HepG2 (cell line): ENCODE data around the gene ARAP3.

Experiments
- ZNF138 ChIP-seq: sonication (generic); formaldehyde crosslinking; IDR thresholded peaks from 2 replicates; pipeline ENCODE4 v1.5.0; 2020; ENCODE audit warnings: mild to moderate bottlenecking, low read depth, missing genetic modification reagents
- ZNF597 ChIP-seq: sonication (generic); formaldehyde crosslinking; IDR thresholded peaks from 2 replicates; pipeline ENCODE4 v1.5.0; 2020; ENCODE audit warnings: missing genetic modification reagents

GRCh38 chr5:141618030-141618803, 63.8 kb downstream of the ARAP3 start:
- no peak for TF ChIP-seq ZNF597 (CRISPR knock-in tag)
- TF ChIP-seq ZNF138, result no peak
